ENCODE data around the gene AKAP9. TPM values are rescaled to one million over a fixed set of nuclear protein-coding genes. Genes with fewer than 3 reads are reported as not detected.
"Not testable (repeated sequence)": the region's sequence is repeated elsewhere in the genome, so short reads cannot be mapped to it uniquely, and the experiment has no call there.

Gene AKAP9
- total RNA-seq, 1 experiment from 2014 or later, result 62.6 TPM

GRCh38 chr7:91961816-91962215, 21.2 kb downstream of the AKAP9 start:
- Histone ChIP-seq H3K4me3 (ENCODE audit: low read depth, low read length, poor library complexity, severe bottlenecking) (no peak overlapping the region), H3K36me3 (ENCODE audit: insufficient read depth, low read length, poor library complexity, severe bottlenecking) (no peaks in the 10 kb centered on the region), H3K27ac (ENCODE audit: low read depth, low read length, poor library complexity, severe bottlenecking) (no peak overlapping the region), H3K27me3 (replicated peaks; ENCODE audit: insufficient read depth, low read depth, low read length, poor library complexity) (no peaks in the 10 kb centered on the region), H3K9me3 (ENCODE audit: low read depth, low read length, poor library complexity, severe bottlenecking) (peaks cover 20% of the 10 kb centered on the region), H3K4me1 (ENCODE audit: insufficient read depth, low read length, poor library complexity, severe bottlenecking) (no peaks in the 10 kb centered on the region)
- CTCF ChIA-PET, result interaction anchor here (0.7 kb wide), 1 partner anchor 10 kb away, joined by 3 read pairs; no protein-coding TSS in a partner anchor
- BruUV-seq (replicated peaks), result no TSS peak
- POLR2A ChIA-PET (ENCODE audit: low non-redundant PET), result no interaction called here
- no peak for DNase-seq (ENCODE audit: low spot score)
- no peak for TF ChIP-seq EZH2 (IDR thresholded peaks at IDR 0.05; ENCODE audit: borderline replicate concordance, low read depth, low read length, poor library complexity, severe bottlenecking)
- no peak for TF ChIP-seq CTCF (conservative IDR thresholded peaks at IDR 0.05; ENCODE audit: low read depth, low read length)
- intact Hi-C loops (cut with micrococcal nuclease; ENCODE audit: unreplicated experiment), result no loop called here

- no TSS peak for BruUV-seq (replicated peaks)
- POLR2A ChIA-PET (ENCODE audit: low non-redundant PET), result no interaction called here
These were observed 21.8 kb downstream of the AKAP9 start for GRCh38 chr7:91962419-91962818.

GRCh38 chr7:91967513-91967912, 26.9 kb downstream of the AKAP9 start:
- H3K4me1 ChIP-seq (ENCODE audit: insufficient read depth, low read length, poor library complexity, severe bottlenecking); H3K27me3 ChIP-seq (replicated peaks; ENCODE audit: insufficient read depth, low read depth, low read length, poor library complexity); BruUV-seq (replicated peaks); H3K27ac ChIP-seq (ENCODE audit: low read depth, low read length, poor library complexity, severe bottlenecking); H3K4me3 ChIP-seq (ENCODE audit: low read depth, low read length, poor library complexity, severe bottlenecking); DNase-seq (ENCODE audit: low spot score); CTCF ChIA-PET; H3K36me3 ChIP-seq (ENCODE audit: insufficient read depth, low read length, poor library complexity, severe bottlenecking); intact Hi-C loops (cut with micrococcal nuclease; ENCODE audit: unreplicated experiment); POLR2A ChIA-PET (ENCODE audit: low non-redundant PET); H3K9me3 ChIP-seq (ENCODE audit: low read depth, low read length, poor library complexity, severe bottlenecking): not testable (repeated sequence)

More at GRCh38 chr7:91962419-91962818, 21.8 kb downstream of the AKAP9 start:
- no peak for DNase-seq (ENCODE audit: low spot score)
- intact Hi-C loops (cut with micrococcal nuclease; ENCODE audit: unreplicated experiment), result no loop called here
- Histone ChIP-seq H3K9me3 (ENCODE audit: low read depth, low read length, poor library complexity, severe bottlenecking) (peaks cover 14% of the 10 kb centered on the region), H3K36me3 (ENCODE audit: insufficient read depth, low read length, poor library complexity, severe bottlenecking) (no peaks in the 10 kb centered on the region), H3K27ac (ENCODE audit: low read depth, low read length, poor library complexity, severe bottlenecking) (no peak overlapping the region), H3K4me3 (ENCODE audit: low read depth, low read length, poor library complexity, severe bottlenecking) (no peak overlapping the region), H3K4me1 (ENCODE audit: insufficient read depth, low read length, poor library complexity, severe bottlenecking) (no peaks in the 10 kb centered on the region), H3K27me3 (replicated peaks; ENCODE audit: insufficient read depth, low read depth, low read length, poor library complexity) (no peaks in the 10 kb centered on the region)
- TF ChIP-seq CTCF (conservative IDR thresholded peaks at IDR 0.05; ENCODE audit: low read depth, low read length) (no peak), EZH2 (IDR thresholded peaks at IDR 0.05; ENCODE audit: borderline replicate concordance, low read depth, low read length, poor library complexity, severe bottlenecking) (no peak)
- CTCF ChIA-PET, result no interaction called here

GRCh38 chr7:91973639-91974038, 33.0 kb downstream of the AKAP9 start:
- no peaks in the 10 kb centered on the region for H3K36me3 ChIP-seq (ENCODE audit: insufficient read depth, low read length, poor library complexity, severe bottlenecking)
- ChIA-PET POLR2A (ENCODE audit: low non-redundant PET) (no interaction called here), CTCF (no interaction called here)
- no peaks in the 10 kb centered on the region for H3K9me3 ChIP-seq (ENCODE audit: low read depth, low read length, poor library complexity, severe bottlenecking)
- no peaks in the 10 kb centered on the region for H3K27me3 ChIP-seq (replicated peaks; ENCODE audit: insufficient read depth, low read depth, low read length, poor library complexity)
- no peak overlapping the region for H3K4me3 ChIP-seq (ENCODE audit: low read depth, low read length, poor library complexity, severe bottlenecking)
- TF ChIP-seq EZH2 (IDR thresholded peaks at IDR 0.05; ENCODE audit: borderline replicate concordance, low read depth, low read length, poor library complexity, severe bottlenecking) (no peak), CTCF (conservative IDR thresholded peaks at IDR 0.05; ENCODE audit: low read depth, low read length) (no peak)
- DNase-seq (ENCODE audit: low spot score), result no peak
- H3K27ac ChIP-seq (ENCODE audit: low read depth, low read length, poor library complexity, severe bottlenecking), result no peak overlapping the region
- BruUV-seq (replicated peaks), result no TSS peak
- H3K4me1 ChIP-seq (ENCODE audit: insufficient read depth, low read length, poor library complexity, severe bottlenecking), result no peaks in the 10 kb centered on the region
- intact Hi-C loops (cut with micrococcal nuclease; ENCODE audit: unreplicated experiment), result no loop called here

Measured in A673 (cell line).